GM13977 (cell line): ENCODE measurements around the gene NINJ2.
"Not testable (repeated sequence)": the region's sequence is repeated elsewhere in the genome, so short reads cannot be mapped to it uniquely, and the experiment has no call there.

Source experiments
- DNase-seq: peaks from one replicate; pipeline ENCODE4 v3.0.0; 2012; ENCODE audit warnings: low spot score
- in situ Hi-C: fragments of 300-500 bp; cut with MboI; formaldehyde crosslinking; loops from one replicate; pipeline ENCODE4 v1.12.0; 2022; ENCODE audit warnings: low sequenced_read_pairs, low pct_unique_long_range_greater_than_20kb, mixed read lengths, inconsistent platforms; ENCODE audit not compliant: unreplicated experiment
- TF ChIP-seq, protein P1 (sequence below): IDR thresholded peaks from 2 replicates; pipeline ENCODE4 v1.5.1; 2012; ENCODE audit warnings: mild to moderate bottlenecking, control low read depth; ENCODE audit not compliant: insufficient read depth; ENCODE audit errors: extremely low read depth, missing control alignments

NINJ2 gene

DNA sequence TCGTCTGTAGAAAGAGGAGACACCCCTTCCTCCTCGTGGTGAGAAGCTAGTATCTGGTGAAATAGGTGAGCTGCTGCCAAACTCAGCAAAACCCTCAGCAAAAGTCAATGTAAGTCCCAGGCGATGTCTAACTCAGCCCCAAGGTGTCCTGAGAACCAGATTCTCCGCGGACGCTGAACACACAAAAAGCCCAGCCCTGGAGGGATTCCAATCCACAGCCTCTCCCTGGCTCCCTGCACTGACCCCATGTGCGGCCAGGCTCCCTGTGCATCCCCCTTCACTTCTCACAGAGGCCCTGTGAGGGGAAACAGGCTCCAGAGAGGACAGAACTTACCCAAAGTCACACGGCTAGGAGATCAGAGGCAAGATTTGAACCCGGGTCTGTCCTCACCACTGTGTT, 81.5 kb downstream of the NINJ2 start:
- no peak for DNase-seq
- TF ChIP-seq, protein P1, sequence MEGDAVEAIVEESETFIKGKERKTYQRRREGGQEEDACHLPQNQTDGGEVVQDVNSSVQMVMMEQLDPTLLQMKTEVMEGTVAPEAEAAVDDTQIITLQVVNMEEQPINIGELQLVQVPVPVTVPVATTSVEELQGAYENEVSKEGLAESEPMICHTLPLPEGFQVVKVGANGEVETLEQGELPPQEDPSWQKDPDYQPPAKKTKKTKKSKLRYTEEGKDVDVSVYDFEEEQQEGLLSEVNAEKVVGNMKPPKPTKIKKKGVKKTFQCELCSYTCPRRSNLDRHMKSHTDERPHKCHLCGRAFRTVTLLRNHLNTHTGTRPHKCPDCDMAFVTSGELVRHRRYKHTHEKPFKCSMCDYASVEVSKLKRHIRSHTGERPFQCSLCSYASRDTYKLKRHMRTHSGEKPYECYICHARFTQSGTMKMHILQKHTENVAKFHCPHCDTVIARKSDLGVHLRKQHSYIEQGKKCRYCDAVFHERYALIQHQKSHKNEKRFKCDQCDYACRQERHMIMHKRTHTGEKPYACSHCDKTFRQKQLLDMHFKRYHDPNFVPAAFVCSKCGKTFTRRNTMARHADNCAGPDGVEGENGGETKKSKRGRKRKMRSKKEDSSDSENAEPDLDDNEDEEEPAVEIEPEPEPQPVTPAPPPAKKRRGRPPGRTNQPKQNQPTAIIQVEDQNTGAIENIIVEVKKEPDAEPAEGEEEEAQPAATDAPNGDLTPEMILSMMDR, result no peak
- in situ Hi-C loops, result no loop called here

GRCh38 chr12:581321-581720, 81.9 kb downstream of the NINJ2 start:
- TF ChIP-seq, protein P1, result no peak
- no peak for DNase-seq
- in situ Hi-C loops, result no loop called here

GRCh38 chr12:580813-581212, 82.4 kb downstream of the NINJ2 start:
- in situ Hi-C loops, result no loop called here
- TF ChIP-seq, protein P1, result no peak

GRCh38 chr12:579420-580110, 83.7 kb downstream of the NINJ2 start:
- no peak for DNase-seq
- in situ Hi-C loops, result no loop called here
- TF ChIP-seq, protein P1, result no peak

More at GRCh38 chr12:580813-581212, 82.4 kb downstream of the NINJ2 start:
- DNase-seq, result no peak

DNA sequence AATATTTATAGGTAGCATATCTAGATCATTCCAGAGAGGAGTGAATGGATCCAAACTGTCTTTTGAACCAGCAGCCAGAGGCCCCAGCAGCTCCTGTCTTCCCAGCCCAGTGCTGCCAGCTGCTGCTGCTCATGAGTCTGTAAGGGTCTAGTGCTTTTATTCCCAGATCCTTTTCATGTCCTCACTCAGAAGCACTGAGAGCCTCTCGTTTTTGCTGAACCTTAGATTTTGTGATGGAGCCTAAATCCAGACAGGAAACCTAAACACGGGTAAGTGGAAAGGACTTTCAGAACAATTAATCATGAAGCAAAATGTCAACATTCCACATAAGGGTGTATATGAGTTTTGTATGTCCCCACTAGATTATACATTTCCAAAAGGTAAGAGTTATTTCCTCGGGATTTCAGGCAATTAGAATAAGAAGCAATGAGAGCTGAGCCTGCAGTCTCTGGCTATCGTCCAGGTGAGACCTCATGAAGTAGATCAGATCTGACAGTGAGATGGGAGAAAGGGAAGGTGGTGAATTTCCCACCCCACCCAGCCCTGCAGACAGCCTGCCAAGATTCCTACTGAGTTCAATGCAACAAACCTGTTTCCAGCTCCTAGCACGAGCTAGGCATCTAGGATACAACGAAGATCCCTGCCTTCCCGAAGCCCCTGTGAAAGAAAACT, 84.4 kb downstream of the NINJ2 start:
- TF ChIP-seq, protein P1, result no peak
- no peak for DNase-seq
- in situ Hi-C loops, result no loop called here

GRCh38 chr12:577994-578747, 85.1 kb downstream of the NINJ2 start:
- in situ Hi-C loops, DNase-seq: not testable (repeated sequence)
